GM12801 (cell line): Measurements from ENCODE around the gene LMBRD1.

Experiments
- CTCF ChIP-seq: IDR thresholded peaks from one replicate; pipeline ENCODE4 v1.5.1; 2011; ENCODE audit warnings: control low read depth; ENCODE audit not compliant: insufficient read length; ENCODE audit errors: extremely low read depth

Gene LMBRD1

GRCh38 chr6:69780585-69781178 lies 16.1 kb downstream of the LMBRD1 start:
- no peak for TF ChIP-seq CTCF

GRCh38 chr6:69775941-69776340 lies 20.9 kb downstream of the LMBRD1 start:
- no peak for TF ChIP-seq CTCF

GRCh38 chr6:69775585-69775849 lies 21.3 kb downstream of the LMBRD1 start:
- no peak for TF ChIP-seq CTCF

GRCh38 chr6:69774740-69775584 lies 21.8 kb downstream of the LMBRD1 start:
- no peak for TF ChIP-seq CTCF

- TF ChIP-seq CTCF: no peak
Measured at GRCh38 chr6:69771158-69771906, 25.5 kb downstream of the LMBRD1 start.

GRCh38 chr6:69768664-69769063 lies 28.1 kb downstream of the LMBRD1 start:
- no peak for TF ChIP-seq CTCF

GRCh38 chr6:69763763-69764162 lies 33.0 kb downstream of the LMBRD1 start:
- TF ChIP-seq CTCF: no peak
